ENCODE measurements around the gene IGSF22.

DNA sequence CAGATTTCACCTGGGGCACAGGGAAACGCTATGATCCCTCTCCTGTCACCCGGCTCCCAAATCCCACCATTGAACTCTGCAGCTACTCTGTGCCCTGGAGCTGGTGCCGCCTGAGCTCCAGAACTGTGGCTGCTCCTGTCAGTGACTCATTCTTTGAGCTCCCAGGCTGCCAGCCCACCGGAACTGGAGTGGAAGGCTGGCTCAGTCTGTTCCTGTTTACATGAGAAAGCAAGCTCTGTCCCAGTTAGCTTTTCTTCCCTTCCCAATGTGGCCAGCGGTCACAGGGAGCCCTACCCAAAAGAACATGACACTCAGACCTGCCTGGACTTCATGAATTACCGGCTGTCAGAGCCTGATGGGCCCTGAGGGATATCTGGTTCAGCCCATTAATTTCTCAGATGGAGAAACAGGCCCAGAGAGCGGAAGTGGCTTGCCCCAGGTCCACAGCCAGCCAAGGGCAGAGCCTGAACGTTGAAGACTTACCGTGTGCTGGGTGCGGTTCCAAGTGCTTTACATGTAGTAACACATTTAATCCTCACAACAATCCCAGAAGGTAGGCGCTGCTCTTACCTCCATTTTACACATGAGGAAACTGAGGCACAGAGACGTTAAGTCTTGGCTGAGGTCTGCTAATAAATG, 23.8 kb upstream of the IGSF22 start:
- TF ChIP-seq EZH2 (IDR thresholded peaks at IDR 0.05; ENCODE audit: low read length) = no peak
- TF ChIP-seq, protein P1, sequence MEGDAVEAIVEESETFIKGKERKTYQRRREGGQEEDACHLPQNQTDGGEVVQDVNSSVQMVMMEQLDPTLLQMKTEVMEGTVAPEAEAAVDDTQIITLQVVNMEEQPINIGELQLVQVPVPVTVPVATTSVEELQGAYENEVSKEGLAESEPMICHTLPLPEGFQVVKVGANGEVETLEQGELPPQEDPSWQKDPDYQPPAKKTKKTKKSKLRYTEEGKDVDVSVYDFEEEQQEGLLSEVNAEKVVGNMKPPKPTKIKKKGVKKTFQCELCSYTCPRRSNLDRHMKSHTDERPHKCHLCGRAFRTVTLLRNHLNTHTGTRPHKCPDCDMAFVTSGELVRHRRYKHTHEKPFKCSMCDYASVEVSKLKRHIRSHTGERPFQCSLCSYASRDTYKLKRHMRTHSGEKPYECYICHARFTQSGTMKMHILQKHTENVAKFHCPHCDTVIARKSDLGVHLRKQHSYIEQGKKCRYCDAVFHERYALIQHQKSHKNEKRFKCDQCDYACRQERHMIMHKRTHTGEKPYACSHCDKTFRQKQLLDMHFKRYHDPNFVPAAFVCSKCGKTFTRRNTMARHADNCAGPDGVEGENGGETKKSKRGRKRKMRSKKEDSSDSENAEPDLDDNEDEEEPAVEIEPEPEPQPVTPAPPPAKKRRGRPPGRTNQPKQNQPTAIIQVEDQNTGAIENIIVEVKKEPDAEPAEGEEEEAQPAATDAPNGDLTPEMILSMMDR (optimal IDR thresholded peaks at IDR 0.05 in 1 of 3, IDR thresholded peaks at IDR 0.05 in 1 of 3, conservative IDR thresholded peaks at IDR 0.05 in 1 of 3; ENCODE audit: extremely low read depth in 1 of 3, insufficient read depth in 2 of 3, low read length in 3 of 3) = no peak
